Measurements from ENCODE around the gene FAM135A. TPM values are rescaled to one million over a fixed set of nuclear protein-coding genes. Genes with fewer than 3 reads are reported as not detected.
A peak's percentile ranks its signal among the peaks of the same experiment; 100 is the strongest.

FAM135A gene
- 20.1 TPM for polyA plus RNA-seq (ENCODE audit: insufficient read length)

- DNase-seq = peak; percentile 98
Measured at GRCh38 chr6:70413114-70413991, at the start of gene FAM135A. Gene FAM135A (plus strand): TSS chr6:70413508. CDS start chr6:70428343, 14,835 bp downstream.

DNA sequence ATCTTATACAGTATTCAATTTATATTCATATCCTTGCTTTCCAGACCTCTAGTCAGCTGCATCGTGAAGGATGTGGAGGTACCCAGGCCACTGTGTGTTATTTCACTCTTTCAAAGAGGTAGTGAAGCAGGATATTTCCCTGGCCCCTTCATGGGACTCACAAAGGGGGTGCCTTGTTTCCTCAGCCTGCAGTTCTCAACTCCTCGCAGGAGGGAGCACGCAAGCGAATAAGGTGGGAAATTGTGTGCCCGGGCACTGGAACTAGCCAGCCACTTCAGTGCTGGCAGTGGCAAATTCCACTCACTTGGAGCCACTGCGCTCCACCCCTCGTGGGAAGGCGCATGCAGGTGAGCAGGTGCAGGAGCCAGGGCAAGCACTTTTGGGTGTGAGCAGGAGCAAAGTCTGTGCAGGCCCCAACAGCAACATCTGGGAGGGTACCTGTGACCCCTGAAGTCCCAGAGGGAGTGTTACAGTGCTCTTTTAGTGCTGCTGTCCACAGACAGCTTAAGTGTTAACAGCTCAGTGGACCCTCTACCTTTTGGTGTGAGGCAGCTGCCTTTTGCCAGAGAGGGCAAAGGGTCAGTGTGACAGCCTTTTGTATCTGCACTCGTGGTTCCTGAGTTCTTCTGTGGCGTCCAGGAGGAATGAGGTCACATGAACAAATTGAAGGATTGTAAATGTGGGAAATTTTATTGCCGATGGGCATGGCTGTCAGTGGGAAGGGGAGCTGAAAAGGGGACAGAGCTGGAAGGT is 49.4 kb upstream of the FAM135A start:
- no peak for DNase-seq

GRCh38 chr6:70369332-70369950 is 43.9 kb upstream of the FAM135A start:
- DNase-seq = peak; percentile 67

GRCh38 chr6:70370496-70370895 is 42.8 kb upstream of the FAM135A start:
- no peak for DNase-seq

- peak; percentile 23 for DNase-seq
Measured at GRCh38 chr6:70371454-70372105, 41.7 kb upstream of the FAM135A start.

- no peak for DNase-seq
Measured at GRCh38 chr6:70375166-70375565, 38.1 kb upstream of the FAM135A start.

GRCh38 chr6:70375882-70376281 is 37.4 kb upstream of the FAM135A start:
- no peak for DNase-seq

- no peak for DNase-seq
Measured at GRCh38 chr6:70376628-70377027, 36.7 kb upstream of the FAM135A start.

GRCh38 chr6:70377372-70377771 is 35.9 kb upstream of the FAM135A start:
- no peak for DNase-seq

DNA sequence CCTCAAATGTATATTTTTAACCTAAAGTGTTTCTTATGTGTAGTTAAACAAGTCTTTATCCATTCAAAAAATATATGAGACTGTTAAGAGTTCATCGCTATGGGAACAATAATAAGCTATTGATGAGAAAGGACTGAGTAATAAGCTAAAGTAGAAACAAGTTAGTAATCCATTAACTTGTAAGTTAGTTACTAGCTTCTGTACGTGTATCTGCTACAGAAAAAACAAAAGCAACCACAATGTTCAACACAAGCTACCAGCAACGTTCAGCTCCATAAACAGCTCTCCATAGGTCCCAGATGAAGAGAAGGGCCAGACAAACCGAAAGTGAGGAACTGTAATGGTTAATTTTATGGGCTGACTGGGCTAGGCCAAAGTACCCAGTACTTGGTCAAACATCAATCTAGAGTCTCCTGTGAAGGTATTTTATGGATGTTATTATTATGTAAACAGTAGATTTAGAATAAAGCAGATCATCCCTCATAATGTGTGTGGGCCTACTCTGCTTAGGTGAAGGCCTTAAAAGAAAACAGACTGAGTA is 33.8 kb upstream of the FAM135A start:
- DNase-seq = no peak

DNA sequence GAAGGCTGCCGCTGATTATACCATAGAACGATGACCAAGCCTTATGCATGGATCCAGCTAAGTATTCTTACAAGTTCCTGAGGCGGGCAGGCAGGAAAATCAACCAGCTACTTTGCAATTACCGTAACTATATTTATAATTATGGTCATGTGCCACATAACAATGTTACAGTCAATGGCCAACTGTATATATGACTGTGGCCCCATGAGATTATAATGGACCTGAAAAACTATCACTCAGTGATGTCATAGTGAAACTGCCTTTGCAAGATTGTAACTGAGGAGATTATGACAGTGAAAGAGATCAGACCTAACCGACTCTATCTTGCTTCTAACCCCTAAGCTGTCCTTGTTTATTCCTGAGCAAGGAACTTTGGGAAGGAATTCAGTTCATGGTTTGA is 33.1 kb upstream of the FAM135A start:
- DNase-seq = no peak

DNA sequence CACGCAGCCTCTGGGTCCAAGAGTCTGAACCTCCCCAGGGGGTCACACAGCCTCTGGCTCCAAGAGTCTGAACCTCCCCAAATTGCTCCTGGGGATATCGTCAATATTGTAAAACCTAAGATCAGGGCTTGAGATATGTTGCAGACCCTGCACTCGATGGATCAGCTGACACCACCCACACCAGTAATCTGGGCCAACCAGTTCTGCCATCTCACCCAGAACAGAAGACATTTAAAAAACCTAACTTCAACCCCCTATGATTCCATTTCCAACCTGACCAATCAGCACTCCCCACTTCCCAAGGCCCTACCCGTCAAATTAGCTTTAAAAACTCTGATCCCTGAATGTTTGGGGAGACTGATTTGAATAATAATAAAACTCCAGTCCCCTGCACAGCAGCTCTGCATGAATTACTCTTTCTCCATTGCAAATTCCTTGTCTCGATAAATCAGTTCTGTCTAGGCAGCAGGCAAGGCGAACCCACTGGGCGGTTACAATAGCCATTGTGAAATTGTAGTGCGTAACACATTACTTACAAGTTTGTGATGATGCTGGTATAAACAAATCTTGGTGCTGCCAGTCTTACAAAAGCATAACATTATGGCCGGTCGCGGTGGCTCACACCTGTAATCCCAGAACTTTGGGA is 32.4 kb upstream of the FAM135A start:
- DNase-seq = no peak

- DNase-seq = no peak
Measured at GRCh38 chr6:70381417-70381782, 31.9 kb upstream of the FAM135A start.

DNA sequence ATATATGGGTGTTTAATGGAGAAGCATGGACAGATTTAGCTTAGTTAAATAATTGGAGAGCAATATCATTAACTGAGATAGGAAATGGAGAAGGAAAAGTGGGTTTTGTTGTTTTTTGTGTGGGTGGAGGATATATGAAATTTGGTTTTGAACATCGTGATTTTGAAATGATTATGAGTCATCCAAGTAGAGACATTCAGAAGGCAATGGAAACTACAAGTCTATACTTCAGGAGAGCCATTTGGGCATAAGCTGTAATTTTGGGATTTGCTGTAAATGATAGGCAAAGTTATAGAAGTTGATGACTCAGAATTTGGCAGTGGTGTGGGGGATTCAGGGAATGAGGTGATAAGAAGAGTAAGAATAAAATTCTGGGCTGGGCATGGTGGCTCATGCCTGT is 27.4 kb upstream of the FAM135A start:
- DNase-seq = no peak

DNA sequence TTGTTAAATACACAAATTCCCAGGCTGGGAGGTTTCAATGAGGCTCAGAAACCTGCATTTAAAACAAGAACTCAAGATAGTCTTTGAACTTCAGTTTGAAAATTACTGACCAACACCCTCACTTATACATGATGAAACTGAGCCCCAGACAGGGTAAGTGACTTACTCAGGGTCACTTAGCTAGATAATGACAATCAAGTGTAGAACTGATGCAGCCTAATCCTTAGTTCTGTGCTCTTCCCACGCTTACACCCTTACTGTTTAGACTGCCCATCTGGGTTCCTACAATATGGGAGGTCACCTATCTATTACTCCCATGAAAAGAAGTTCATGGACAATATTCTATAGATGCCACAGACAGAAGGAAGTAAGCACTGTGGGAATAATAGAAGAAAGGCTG is 24.5 kb upstream of the FAM135A start:
- no peak for DNase-seq

- no peak for DNase-seq
Measured at GRCh38 chr6:70389261-70389660, 24.0 kb upstream of the FAM135A start.

DNA sequence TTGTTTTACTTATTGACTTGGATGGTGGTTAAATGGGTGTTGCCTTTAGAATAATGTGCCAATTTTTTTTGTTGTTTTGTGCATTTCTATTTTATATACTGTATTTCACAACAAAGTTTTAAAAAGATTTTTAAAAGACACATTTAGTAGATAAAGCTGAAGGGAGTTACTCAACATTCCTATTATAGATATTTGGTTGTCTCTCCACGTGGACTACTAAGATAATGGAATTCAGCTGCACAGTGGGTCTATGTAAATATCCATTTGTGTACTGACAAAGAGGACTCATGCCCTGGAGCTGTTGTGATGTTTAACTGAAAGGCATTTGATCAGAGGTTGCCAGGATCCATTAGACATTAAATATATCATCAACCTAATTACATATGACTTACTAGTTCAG is 23.2 kb upstream of the FAM135A start:
- no peak for DNase-seq

- DNase-seq = no peak
Measured at GRCh38 chr6:70391492-70391891, 21.8 kb upstream of the FAM135A start.

- DNase-seq = no peak
Measured at GRCh38 chr6:70394518-70395300, 18.6 kb upstream of the FAM135A start.

GRCh38 chr6:70395301-70395672 is 18.0 kb upstream of the FAM135A start:
- DNase-seq = no peak

DNA sequence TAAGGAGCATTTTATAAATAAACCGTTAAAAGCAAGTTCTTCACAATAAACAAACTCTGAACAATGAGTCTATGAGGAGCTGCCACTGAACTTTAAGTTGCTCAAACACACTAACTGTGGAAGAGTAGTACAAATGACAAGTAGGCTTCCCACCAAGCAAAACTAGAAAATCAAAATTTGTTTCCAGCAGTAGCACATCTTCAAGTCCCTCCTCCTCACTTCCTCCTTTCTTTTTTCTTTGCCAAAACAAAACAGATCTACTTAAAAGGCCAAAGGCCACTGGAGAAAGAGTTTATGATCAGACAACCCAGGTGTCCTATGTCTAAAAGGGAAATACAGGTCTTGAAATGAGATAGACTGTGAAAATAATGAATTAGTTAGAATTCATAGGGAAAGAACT is 17.1 kb upstream of the FAM135A start:
- DNase-seq = no peak
